IMR-90 (cell line): ENCODE measurements around the gene ADCYAP1R1. TPM values are rescaled to one million over a fixed set of nuclear protein-coding genes. Genes with fewer than 3 reads are reported as not detected.

ENCODE experiments used
- ATAC-seq: fragments of 200-7000 bp; cut with Tn5 transposase; 2 replicates; pipeline ENCODE4 v1.9.1; 2020; ENCODE audit warnings: low read depth, mild to moderate bottlenecking, moderate library complexity
- BruUV-seq: library from RNA; stranded (reverse); fragments of 400-500 nt; replicated peaks from 2 replicates; lab custom pipeline; 2021; lab: Mats Ljungman, UMichigan
- CTCF ChIA-PET: fragments of 300-600 bp; formaldehyde crosslinking; extraction: SDS; loops from one replicate; lab custom pipeline; 2021; ENCODE audit warnings: antibody characterized with exemption; lab: Yijun Ruan, JAX
- POLR2A ChIA-PET: fragments of 300-600 bp; sonication (Branson Sonifier 250); formaldehyde crosslinking; loops from one replicate; lab custom pipeline; 2022; ENCODE audit warnings: antibody characterized with exemption; ENCODE audit not compliant: unreplicated experiment; lab: Charles Lee
- DNase-seq: peaks from one replicate; pipeline ENCODE4 v3.0.0; 2013
- H2AFZ ChIP-seq: replicated peaks from 2 replicates; pipeline ENCODE3; 2013; ENCODE audit warnings: low read length, mild to moderate bottlenecking; ENCODE audit not compliant: poor library complexity
- H2AK5ac ChIP-seq: 2 replicates; pipeline ENCODE4 v1.6.1; 2013; ENCODE audit warnings: low read depth, low read length, inconsistent platforms
- H2AK9ac ChIP-seq: replicated peaks from 2 replicates; pipeline ENCODE3; 2013; ENCODE audit warnings: mild to moderate bottlenecking, low read depth, low read length, moderate library complexity; ENCODE audit not compliant: poor library complexity
- H2BK120ac ChIP-seq: 2 replicates; pipeline ENCODE4 v1.6.1; 2013; ENCODE audit warnings: low read depth, low read length, inconsistent platforms
- H2BK15ac ChIP-seq: 3 replicates; pipeline ENCODE4 v1.6.1; 2013; ENCODE audit warnings: low read depth, low read length, inconsistent platforms
- H2BK20ac ChIP-seq: 2 replicates; pipeline ENCODE4 v1.6.1; 2013; ENCODE audit warnings: low read depth, mild to moderate bottlenecking, inconsistent platforms, low read length, moderate library complexity
- H2BK5ac ChIP-seq: 2 replicates; pipeline ENCODE4 v1.6.1; 2013; ENCODE audit warnings: mild to moderate bottlenecking, low read depth, low read length, inconsistent platforms; ENCODE audit not compliant: poor library complexity, severe bottlenecking
- H3K14ac ChIP-seq: replicated peaks from 2 replicates; pipeline ENCODE4 v1.6.1; 2013; ENCODE audit warnings: low read depth, low read length, inconsistent platforms
- H3K18ac ChIP-seq: 2 replicates; pipeline ENCODE4 v1.6.1; 2013; ENCODE audit warnings: low read depth, low read length, control low read depth
- H3K23ac ChIP-seq: 2 replicates; pipeline ENCODE4 v1.6.1; 2013; ENCODE audit warnings: low read depth, low read length, inconsistent platforms
- H3K27ac ChIP-seq: 2 replicates; pipeline ENCODE4 v1.5.1; 2013; ENCODE audit warnings: mild to moderate bottlenecking, control low read depth, low read length; ENCODE audit not compliant: insufficient read depth
- H3K27me3 ChIP-seq: 2 replicates; pipeline ENCODE4 v1.6.1; 2013; ENCODE audit warnings: low read length; ENCODE audit not compliant: control insufficient read depth, insufficient read depth
- H3K36me3 ChIP-seq: 2 replicates; pipeline ENCODE4 v1.6.1; 2013; ENCODE audit warnings: low read length, mixed read lengths; ENCODE audit not compliant: control insufficient read depth, insufficient read depth
- H3K4ac ChIP-seq: 2 replicates; pipeline ENCODE4 v1.6.1; 2013; ENCODE audit warnings: low read depth, low read length, inconsistent platforms
- H3K4me1 ChIP-seq: 2 replicates; pipeline ENCODE4 v1.6.1; 2013; ENCODE audit warnings: low read length, mixed read lengths; ENCODE audit not compliant: control insufficient read depth, insufficient read depth
- H3K4me2 ChIP-seq: 2 replicates; pipeline ENCODE4 v1.6.1; 2013; ENCODE audit warnings: low read depth, mild to moderate bottlenecking, control low read depth, low read length, moderate library complexity
- H3K4me3 ChIP-seq: 2 replicates; pipeline ENCODE4 v1.5.1; 2013; ENCODE audit warnings: low read depth, mild to moderate bottlenecking, control low read depth, low read length, moderate library complexity; ENCODE audit not compliant: insufficient read depth
- H3K56ac ChIP-seq: 2 replicates; pipeline ENCODE4 v1.6.1; 2013; ENCODE audit warnings: low read length, inconsistent platforms; ENCODE audit not compliant: insufficient read depth; ENCODE audit errors: extremely low read depth
- H3K79me1 ChIP-seq, 2 experiments: 2 replicates each; pipeline ENCODE4 v1.6.1; 2013; ENCODE audit warnings: low read length in 2 of 2, inconsistent platforms in 1 of 2, low read depth in 1 of 2
- H3K9ac ChIP-seq: 2 replicates; pipeline ENCODE4 v1.6.1; 2013; ENCODE audit warnings: low read depth, low read length, control low read depth
- H3K9me1 ChIP-seq: 2 replicates; pipeline ENCODE4 v1.6.1; 2013; ENCODE audit warnings: low read length, inconsistent platforms; ENCODE audit not compliant: insufficient read depth
- H3K9me3 ChIP-seq: 2 replicates; pipeline ENCODE4 v1.6.1; 2013; ENCODE audit warnings: low read length; ENCODE audit not compliant: control insufficient read depth, insufficient read depth
- H4K20me1 ChIP-seq: 2 replicates; pipeline ENCODE4 v1.6.1; 2013; ENCODE audit warnings: low read length, inconsistent platforms; ENCODE audit not compliant: insufficient read depth
- H4K5ac ChIP-seq: 2 replicates; pipeline ENCODE4 v1.6.1; 2013; ENCODE audit warnings: mild to moderate bottlenecking, low read depth, low read length, control low read depth
- H4K8ac ChIP-seq, 2 experiments: 2 replicates each; pipeline ENCODE4 v1.6.1; 2013; ENCODE audit warnings: low read depth in 2 of 2, low read length in 2 of 2, control low read depth in 1 of 2, inconsistent platforms in 1 of 2
- H4K91ac ChIP-seq: 2 replicates; pipeline ENCODE4 v1.6.1; 2013; ENCODE audit warnings: low read depth, low read length, inconsistent platforms; ENCODE audit not compliant: insufficient read depth
- CHD1 ChIP-seq: IDR thresholded peaks from 2 replicates; pipeline ENCODE4 v1.6.1; 2012; ENCODE audit warnings: low read depth, low read length, improper control_type of control experiment
- FOS ChIP-seq: fragments of 150-350 bp; IDR thresholded peaks from 2 replicates; pipeline ENCODE4 v1.6.1; 2016; ENCODE audit warnings: low read depth, low read length
- MAFK ChIP-seq: IDR thresholded peaks from 2 replicates; pipeline ENCODE4 v1.6.1; 2012; ENCODE audit warnings: low read depth, low read length, improper control_type of control experiment
- MXI1 ChIP-seq: IDR thresholded peaks from 2 replicates; pipeline ENCODE4 v1.6.1; 2012; ENCODE audit warnings: low read depth, mild to moderate bottlenecking, low read length, moderate library complexity, borderline replicate concordance
- RCOR1 ChIP-seq: IDR thresholded peaks from 2 replicates; pipeline ENCODE4 v1.6.1; 2012; ENCODE audit warnings: mild to moderate bottlenecking, low read length, improper control_type of control experiment; ENCODE audit not compliant: insufficient replicate concordance
- RFX5 ChIP-seq: IDR thresholded peaks from 2 replicates; pipeline ENCODE4 v1.8.0; 2012; ENCODE audit warnings: low read depth, mild to moderate bottlenecking, low read length, moderate library complexity
- WGBS, 2 experiments: methylation state at CpG; one replicate each; pipeline versions ENCODE4 v1.1.5 to v1.1.7; 2013; ENCODE audit warnings: missing lambda C conversion rate in 2 of 2; ENCODE audit not compliant: insufficient read length in 1 of 2; ENCODE audit errors: extremely low coverage in 2 of 2; 5-methylcytosine and 5-hydroxymethylcytosine counted together
- dilution Hi-C: fragments of 300-500 bp; cut with HindIII; formaldehyde crosslinking; loops from one replicate; pipeline ENCODE4 v1.14.3; 2018; ENCODE audit warnings: low sequenced_read_pairs; ENCODE audit not compliant: unreplicated experiment
- in situ Hi-C: fragments of 300-500 bp; cut with MboI; formaldehyde crosslinking; loops from 3 replicates; pipeline ENCODE4 v1.14.3; 2019; ENCODE audit warnings: low sequenced_read_pairs, inconsistent platforms, mixed read lengths
- intact Hi-C: fragments of 100-400 bp; cut with micrococcal nuclease; formaldehyde crosslinking; loops from 2 replicates; pipeline ENCODE4 v1.10.0; 2022
- polyA plus RNA-seq, 3 experiments: library from polyadenylated mRNA; depleted of rRNA; stranded (reverse); fragments of >200 nt; gene quantifications; 2 replicates each; pipeline ENCODE4 v1.2.3, GENCODE V29; 2012; ENCODE audit warnings: low replicate concordance in 1 of 3
- total RNA-seq: library from RNA; depleted of rRNA; stranded (reverse); fragments of >200 nt; gene quantifications from 2 replicates; pipeline ENCODE4 v1.2.3, GENCODE V29; 2012
- TF ChIP-seq, protein P1 (sequence below): conservative IDR thresholded peaks from 2 replicates; pipeline ENCODE4 v1.5.1; 2012; ENCODE audit warnings: mild to moderate bottlenecking, low read depth, low read length, improper control_type of control experiment
- TF ChIP-seq, protein P2 (sequence below): fragments of 150-350 bp; IDR thresholded peaks from 2 replicates; pipeline ENCODE4 v1.6.1; 2016; ENCODE audit warnings: low read depth, mild to moderate bottlenecking, low read length, moderate library complexity, borderline replicate concordance

ADCYAP1R1 gene
- total and polyA plus RNA-seq, 2 of the 4 experiments (the other 2 are of a cell fraction) = not detected

DNA sequence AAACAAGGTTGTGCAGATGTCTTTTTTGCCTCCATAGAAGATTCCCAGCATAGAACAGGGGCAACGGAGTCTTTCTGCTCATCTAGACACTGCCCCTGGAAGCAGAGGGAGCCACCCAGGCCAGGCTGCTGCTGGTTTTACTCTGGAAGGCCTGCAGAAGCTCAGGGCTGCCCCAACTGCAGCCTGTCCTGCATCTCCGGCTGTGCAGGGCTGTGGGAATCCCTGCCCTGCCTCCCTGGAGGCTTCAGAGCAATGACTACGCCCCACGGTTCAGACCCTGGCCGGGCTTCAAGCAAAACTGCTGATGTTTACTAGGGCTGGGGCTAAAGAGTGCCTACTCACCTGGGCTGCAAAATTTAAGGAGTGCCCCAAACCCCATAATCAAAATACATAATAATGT, 44.5 kb upstream of the ADCYAP1R1 start:
- in situ Hi-C loops = no loop called here
- no peaks in the 10 kb centered on the region for H4K20me1 ChIP-seq
- H2BK15ac ChIP-seq = no peak overlapping the region

More for the DNA sequence above, 44.5 kb upstream of the ADCYAP1R1 start:
- Histone ChIP-seq H3K9me3 (no peaks in the 10 kb centered on the region), H4K91ac (no peak overlapping the region), H3K4ac (no peak overlapping the region), H3K14ac (no peak overlapping the region), H2BK5ac (no peak overlapping the region), H4K8ac (no peak overlapping the region), H4K5ac (no peak overlapping the region), H3K4me3 (no peak overlapping the region), H3K27ac (no peak overlapping the region), H3K36me3 (no peaks in the 10 kb centered on the region), H3K79me1 (no peaks in the 10 kb centered on the region), H3K4me1 (no peaks in the 10 kb centered on the region), H3K18ac (no peak overlapping the region), H3K23ac (no peak overlapping the region), H2AK5ac (no peak overlapping the region), H3K4me2 (no peak overlapping the region), H2AFZ (no peak overlapping the region), H3K9ac (no peak overlapping the region), H2BK20ac (no peak overlapping the region), H2BK120ac (no peak overlapping the region), H2AK9ac (no peak overlapping the region), H3K56ac (no peak overlapping the region), H3K27me3 (peaks cover 19% of the 10 kb centered on the region), H3K9me1 (no peaks in the 10 kb centered on the region)
- POLR2A ChIA-PET = no interaction called here
- TF ChIP-seq, protein P1, sequence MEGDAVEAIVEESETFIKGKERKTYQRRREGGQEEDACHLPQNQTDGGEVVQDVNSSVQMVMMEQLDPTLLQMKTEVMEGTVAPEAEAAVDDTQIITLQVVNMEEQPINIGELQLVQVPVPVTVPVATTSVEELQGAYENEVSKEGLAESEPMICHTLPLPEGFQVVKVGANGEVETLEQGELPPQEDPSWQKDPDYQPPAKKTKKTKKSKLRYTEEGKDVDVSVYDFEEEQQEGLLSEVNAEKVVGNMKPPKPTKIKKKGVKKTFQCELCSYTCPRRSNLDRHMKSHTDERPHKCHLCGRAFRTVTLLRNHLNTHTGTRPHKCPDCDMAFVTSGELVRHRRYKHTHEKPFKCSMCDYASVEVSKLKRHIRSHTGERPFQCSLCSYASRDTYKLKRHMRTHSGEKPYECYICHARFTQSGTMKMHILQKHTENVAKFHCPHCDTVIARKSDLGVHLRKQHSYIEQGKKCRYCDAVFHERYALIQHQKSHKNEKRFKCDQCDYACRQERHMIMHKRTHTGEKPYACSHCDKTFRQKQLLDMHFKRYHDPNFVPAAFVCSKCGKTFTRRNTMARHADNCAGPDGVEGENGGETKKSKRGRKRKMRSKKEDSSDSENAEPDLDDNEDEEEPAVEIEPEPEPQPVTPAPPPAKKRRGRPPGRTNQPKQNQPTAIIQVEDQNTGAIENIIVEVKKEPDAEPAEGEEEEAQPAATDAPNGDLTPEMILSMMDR = no peak
- TF ChIP-seq MAFK (no peak), MXI1 (no peak), FOS (no peak), RFX5 (no peak), RCOR1 (no peak), CHD1 (no peak)
- TF ChIP-seq, protein P2, sequence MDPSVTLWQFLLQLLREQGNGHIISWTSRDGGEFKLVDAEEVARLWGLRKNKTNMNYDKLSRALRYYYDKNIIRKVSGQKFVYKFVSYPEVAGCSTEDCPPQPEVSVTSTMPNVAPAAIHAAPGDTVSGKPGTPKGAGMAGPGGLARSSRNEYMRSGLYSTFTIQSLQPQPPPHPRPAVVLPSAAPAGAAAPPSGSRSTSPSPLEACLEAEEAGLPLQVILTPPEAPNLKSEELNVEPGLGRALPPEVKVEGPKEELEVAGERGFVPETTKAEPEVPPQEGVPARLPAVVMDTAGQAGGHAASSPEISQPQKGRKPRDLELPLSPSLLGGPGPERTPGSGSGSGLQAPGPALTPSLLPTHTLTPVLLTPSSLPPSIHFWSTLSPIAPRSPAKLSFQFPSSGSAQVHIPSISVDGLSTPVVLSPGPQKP = no peak
- CTCF ChIA-PET = no interaction called here
- 17% methylated on average over 1 of the region's 5 CpGs; no CpG with 5 or more reads in 1 of the 2 experiments for WGBS, 2 experiments
- BruUV-seq = no TSS peak
- DNase-seq = no peak
- intact Hi-C loops (no loop called here), dilution Hi-C loops (no loop called here)
- no peak for ATAC-seq
